CD4-positive, alpha-beta T cell treated with Interleukin-4 for 1 hour (primary cell): ENCODE data around the gene RIT2.

Source experiments
- DNase-seq, 2 donors: peaks; one replicate each; pipeline ENCODE4 v3.0.0-alpha.2; 2020 to 2022

Gene RIT2

GRCh38 chr18:43009674-43010073 lies 105.8 kb downstream of the RIT2 start:
- no peak for DNase-seq

- DNase-seq, result no peak
Observed at GRCh38 chr18:43007365-43007764, 108.1 kb downstream of the RIT2 start.

- DNase-seq, result no peak
Observed at GRCh38 chr18:43004421-43004820, 111.1 kb downstream of the RIT2 start.

DNA sequence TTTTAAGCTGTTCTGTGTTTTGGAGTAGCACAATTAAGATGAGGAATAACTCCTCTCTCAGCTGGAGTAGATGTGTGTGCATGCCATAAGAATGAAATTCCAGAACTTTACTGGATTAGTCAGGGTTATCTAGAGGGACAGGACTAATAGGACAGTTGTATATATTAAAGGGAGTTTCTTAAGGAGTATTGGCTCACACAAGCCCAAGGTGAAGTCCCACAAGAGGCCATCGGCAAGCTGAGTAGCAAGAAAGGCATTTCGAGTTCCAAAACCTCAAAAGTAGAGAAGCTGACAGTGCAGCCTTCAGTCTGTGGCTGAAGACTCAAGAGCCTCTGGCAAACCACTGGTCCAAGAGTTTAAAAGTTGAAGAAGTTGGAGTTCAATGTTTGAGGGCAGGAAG lies 113.7 kb downstream of the RIT2 start:
- no peak for DNase-seq

- no peak for DNase-seq
Observed at GRCh38 chr18:42996824-42997223, 118.7 kb downstream of the RIT2 start.

DNA sequence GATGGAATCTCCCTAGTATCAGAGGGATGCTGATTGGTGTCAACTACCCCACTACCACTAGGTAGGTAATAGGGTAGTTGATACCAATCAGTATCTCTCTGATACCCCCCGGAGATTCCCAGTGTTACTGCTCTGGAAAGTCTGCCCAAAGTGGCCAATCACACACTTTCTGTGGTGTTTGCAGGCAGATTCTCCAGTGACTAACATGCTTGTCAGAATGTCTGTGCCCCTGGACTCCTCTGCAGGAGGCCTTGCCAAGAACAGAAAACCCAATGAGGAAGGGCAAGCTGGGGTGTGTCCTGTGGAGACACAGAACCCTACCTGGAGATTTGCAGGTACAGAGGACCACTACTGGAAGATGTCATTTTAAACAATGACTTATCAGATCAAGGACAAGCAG lies 135.1 kb downstream of the RIT2 start:
- no peak for DNase-seq

GRCh38 chr18:42977982-42978637 lies 137.4 kb downstream of the RIT2 start:
- no peak for DNase-seq

GRCh38 chr18:42976869-42977590 lies 138.5 kb downstream of the RIT2 start:
- DNase-seq, result no peak

- DNase-seq, result no peak
Observed at GRCh38 chr18:42969366-42969765, 146.1 kb downstream of the RIT2 start.

DNA sequence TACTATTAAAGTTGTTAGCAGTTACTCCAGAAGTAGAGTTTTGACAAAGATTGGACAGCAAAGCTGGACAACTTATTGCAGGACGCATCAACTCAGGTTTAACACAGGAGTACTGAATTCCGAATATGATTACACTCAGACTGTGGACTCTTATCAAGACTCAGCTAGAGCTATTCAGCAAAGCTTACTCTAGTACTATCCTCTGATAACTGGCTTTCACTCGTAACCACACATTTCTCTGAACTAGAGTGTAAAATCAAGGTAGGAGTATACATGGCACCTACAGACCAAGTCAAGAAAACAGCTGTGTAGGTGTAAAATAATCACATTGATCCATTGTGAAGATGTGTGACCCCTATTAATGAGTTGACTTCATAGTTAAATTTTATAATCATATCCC lies 154.2 kb downstream of the RIT2 start:
- no peak for DNase-seq

DNA sequence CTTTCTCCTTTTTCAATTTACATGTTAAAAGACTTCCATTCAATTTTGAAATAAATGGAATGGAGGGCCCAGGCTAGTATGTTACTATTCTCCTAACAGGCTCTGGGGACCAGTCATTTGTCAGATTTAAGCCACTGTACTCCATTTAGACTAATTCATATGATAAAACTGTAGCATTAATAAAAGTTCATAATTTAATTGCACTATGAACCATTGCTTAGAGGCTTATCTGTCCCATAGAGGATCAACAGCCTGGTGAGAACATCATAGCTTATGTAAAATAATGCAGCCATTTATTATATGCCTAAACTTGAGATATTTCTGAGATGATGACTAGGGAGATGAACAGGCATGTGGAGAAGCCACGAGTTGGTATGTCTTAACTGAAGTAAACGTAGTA lies 156.0 kb downstream of the RIT2 start:
- no peak for DNase-seq

DNA sequence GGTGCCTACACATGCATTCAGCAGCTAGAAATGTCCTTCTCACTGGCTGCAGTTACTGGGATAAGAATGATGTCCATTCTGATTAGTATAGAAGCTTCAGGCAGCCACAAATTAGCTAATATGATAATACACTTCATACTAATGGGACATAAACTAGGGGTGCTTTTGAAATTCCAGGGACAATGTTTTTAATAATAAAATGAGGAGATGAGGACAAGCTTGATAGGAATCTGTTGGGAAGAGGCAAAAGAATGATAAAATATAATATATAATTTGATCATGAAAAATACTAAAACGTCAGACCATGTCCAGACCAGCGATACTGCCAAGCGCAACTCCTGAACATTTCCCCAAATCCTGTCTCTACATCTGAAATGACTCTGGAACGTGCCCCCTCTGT lies 157.1 kb downstream of the RIT2 start:
- DNase-seq, result no peak

- DNase-seq, result no peak
Observed at GRCh38 chr18:42956287-42956686, 159.2 kb downstream of the RIT2 start.

GRCh38 chr18:42954887-42955286 lies 160.6 kb downstream of the RIT2 start:
- no peak for DNase-seq

- DNase-seq, result no peak
Observed at GRCh38 chr18:42953306-42953705, 162.2 kb downstream of the RIT2 start.

DNA sequence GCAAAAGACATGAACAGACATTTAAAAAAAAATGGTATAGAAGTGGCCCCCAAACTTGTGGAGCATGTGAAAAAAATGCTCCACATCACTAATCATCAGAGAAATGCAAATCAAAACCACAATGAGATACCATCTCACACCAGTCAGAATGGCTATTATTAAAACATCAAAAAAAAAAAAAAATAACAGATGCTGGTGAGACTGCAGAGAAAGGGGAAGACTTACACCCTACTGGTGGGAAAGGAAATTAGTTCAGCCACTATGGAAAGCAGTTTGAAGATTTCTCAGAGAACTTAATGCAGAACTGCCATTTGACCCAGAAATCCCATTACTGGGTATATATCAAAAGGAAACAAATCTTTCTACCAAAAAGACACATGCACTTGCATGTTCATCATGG lies 164.8 kb downstream of the RIT2 start:
- DNase-seq, result no peak

GRCh38 chr18:42948831-42949230 lies 166.7 kb downstream of the RIT2 start:
- DNase-seq, result no peak

DNA sequence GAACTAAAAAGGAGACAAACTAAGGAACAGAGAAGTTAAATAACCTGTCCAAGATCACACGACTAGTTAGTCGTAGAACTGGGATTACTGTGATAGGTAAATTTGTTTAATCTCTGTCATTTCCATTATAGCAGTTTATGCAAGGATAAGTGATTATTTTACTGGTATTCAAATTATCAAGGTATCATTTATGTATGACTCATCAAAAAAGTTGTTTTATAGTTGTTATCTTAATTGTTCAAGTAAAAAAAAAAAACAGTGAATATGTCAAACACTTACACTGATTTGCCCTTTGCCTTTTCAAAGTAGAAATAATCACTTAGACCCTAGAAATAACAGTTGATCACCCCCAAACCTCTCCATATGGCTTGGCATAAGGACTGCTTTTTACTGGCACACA lies 173.6 kb downstream of the RIT2 start:
- no peak for DNase-seq

DNA sequence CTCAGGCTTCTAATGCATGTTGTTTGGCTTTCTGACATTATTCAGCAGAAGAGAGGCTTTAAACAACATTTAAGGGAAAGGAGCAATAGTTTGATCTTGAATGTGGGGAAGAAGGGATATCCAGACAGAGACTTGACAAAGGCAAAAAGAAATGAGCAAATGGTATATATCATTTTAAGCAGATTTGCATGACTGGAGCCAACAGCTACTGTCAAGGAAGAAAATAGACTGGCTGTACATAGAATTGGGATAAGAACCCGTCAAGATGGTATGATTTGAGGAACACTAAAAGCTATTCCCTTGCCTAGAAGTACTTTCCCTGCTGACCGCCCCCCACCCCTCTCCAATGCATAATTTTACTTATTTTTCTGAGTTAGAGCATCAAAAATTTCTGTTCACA lies 174.5 kb downstream of the RIT2 start:
- DNase-seq, result no peak

DNA sequence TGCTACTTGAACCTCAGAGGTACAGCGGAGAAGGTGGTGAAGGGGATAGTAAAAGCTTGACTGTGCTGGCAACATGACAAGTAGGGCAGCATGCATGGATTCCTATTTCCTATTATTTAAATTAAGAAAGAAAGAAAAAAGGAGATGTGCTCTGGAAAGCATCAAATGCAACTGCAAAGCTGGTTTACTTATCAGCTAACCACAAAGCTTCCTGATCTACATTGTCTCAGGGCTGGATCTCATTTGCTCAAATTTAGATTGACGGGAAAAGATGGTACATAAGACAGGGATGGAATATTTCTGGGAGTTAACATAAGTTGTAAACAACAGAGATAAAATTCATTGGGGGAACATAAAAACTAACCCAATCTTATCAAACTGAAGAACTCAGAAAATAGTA lies 178.0 kb downstream of the RIT2 start:
- no peak for DNase-seq

DNA sequence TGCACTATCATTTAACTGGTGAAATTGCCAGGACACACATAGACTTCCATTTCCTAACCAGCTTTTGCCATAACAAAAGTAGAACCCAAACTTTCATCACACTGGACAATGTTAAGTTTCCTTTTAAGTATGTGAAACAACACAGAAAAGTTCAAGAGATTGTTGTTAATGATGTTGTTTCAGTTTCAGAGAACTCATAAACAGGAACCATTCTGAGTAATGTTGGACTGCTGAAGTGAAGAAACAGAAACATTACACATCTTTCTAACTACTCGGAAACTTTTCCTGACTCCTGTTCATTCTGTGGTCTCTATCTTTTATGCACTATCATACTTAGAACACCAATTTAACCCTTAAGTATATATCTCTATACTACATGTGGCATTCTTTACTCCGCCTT lies 179.2 kb downstream of the RIT2 start:
- DNase-seq, result no peak

GRCh38 chr18:42931491-42931890 lies 184.0 kb downstream of the RIT2 start:
- DNase-seq, result no peak

DNA sequence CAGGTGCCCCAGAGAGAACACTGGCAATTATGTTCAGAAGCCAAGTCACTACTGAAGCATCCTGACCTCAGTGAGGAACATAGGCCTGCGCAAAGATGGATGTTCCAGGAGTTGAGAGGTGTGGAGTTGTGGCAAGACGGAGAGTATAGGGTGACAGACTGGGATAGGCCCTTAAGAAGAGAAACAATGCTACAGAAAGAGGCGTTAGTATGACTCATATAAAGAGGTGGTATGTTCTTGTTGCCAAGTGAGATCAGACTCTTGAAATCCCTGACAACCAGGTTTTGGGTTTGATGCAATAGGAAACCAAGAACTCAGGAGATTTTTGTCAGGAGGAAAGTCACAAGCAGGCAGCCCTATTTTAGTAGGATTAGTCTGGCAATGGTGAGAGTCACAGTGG lies 185.6 kb downstream of the RIT2 start:
- no peak for DNase-seq

GRCh38 chr18:42929181-42929580 lies 186.3 kb downstream of the RIT2 start:
- DNase-seq, result no peak

- DNase-seq, result no peak
Observed at GRCh38 chr18:42925036-42925435, 190.4 kb downstream of the RIT2 start.
